ENCODE results near the gene IL17B. TPM values are rescaled to one million over a fixed set of nuclear protein-coding genes. Genes with fewer than 3 reads are reported as not detected.

The IL17B gene
- total and polyA plus RNA-seq, 9 of the 15 experiments (the other 6 are each of a cell fraction or from before 2014, with no cell fraction given): 0.28 to 2.6 (median 0.53) TPM; not detected in 2

DNA sequence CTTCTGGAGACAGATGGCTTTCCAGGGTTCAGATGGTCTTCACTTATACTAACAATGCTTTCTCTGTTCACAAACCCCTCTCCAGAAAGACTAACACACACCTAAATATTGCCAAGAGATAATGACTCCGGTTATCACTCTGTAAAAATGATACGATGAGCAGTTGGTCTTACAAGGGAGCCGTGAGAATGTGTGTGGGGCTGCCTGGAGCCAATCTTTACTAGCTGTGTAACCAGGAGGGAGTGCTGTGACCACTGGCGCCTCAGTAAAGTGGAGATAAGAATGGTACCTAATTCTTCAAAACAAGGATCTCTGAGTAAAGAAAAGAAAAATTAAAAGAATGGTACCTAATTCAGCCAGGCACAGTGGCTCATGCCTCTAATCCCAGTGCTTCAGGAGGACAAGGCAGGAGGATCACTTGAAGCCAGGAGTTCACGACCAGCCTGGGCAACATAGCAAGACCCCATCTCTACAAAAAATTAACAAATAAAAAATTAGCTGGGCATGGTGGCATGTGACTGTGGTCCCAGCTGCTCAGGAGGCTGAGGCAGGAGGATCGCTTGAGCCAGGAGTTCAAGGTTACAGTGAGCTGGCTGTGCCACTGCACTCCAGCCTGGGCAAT lies 39.9 kb upstream of the IL17B start (continued):
- TF ChIP-seq HSF4 (CRISPR knock-in tag; IDR thresholded peaks at IDR 0.05; ENCODE audit: borderline replicate concordance) (no peak), ZNF121 (CRISPR knock-in tag; conservative IDR thresholded peaks at IDR 0.05) (peak; percentile 96), POLR3G (IDR thresholded peaks at IDR 0.05; ENCODE audit: extremely low read depth, insufficient read length, insufficient replicate concordance) (no peak)
- TF ChIP-seq, protein P1, sequence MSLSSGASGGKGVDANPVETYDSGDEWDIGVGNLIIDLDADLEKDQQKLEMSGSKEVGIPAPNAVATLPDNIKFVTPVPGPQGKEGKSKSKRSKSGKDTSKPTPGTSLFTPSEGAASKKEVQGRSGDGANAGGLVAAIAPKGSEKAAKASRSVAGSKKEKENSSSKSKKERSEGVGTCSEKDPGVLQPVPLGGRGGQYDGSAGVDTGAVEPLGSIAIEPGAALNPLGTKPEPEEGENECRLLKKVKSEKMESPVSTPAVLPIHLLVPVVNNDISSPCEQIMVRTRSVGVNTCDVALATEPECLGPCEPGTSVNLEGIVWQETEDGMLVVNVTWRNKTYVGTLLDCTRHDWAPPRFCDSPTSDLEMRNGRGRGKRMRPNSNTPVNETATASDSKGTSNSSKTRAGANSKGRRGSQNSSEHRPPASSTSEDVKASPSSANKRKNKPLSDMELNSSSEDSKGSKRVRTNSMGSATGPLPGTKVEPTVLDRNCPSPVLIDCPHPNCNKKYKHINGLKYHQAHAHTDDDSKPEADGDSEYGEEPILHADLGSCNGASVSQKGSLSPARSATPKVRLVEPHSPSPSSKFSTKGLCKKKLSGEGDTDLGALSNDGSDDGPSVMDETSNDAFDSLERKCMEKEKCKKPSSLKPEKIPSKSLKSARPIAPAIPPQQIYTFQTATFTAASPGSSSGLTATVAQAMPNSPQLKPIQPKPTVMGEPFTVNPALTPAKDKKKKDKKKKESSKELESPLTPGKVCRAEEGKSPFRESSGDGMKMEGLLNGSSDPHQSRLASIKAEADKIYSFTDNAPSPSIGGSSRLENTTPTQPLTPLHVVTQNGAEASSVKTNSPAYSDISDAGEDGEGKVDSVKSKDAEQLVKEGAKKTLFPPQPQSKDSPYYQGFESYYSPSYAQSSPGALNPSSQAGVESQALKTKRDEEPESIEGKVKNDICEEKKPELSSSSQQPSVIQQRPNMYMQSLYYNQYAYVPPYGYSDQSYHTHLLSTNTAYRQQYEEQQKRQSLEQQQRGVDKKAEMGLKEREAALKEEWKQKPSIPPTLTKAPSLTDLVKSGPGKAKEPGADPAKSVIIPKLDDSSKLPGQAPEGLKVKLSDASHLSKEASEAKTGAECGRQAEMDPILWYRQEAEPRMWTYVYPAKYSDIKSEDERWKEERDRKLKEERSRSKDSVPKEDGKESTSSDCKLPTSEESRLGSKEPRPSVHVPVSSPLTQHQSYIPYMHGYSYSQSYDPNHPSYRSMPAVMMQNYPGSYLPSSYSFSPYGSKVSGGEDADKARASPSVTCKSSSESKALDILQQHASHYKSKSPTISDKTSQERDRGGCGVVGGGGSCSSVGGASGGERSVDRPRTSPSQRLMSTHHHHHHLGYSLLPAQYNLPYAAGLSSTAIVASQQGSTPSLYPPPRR (CRISPR knock-in tag; IDR thresholded peaks at IDR 0.05; ENCODE audit: borderline replicate concordance): no peak

All from K562 (cell line).